Measurements from ENCODE around the gene GDPGP1. TPM values are rescaled to one million over a fixed set of nuclear protein-coding genes. Genes with fewer than 3 reads are reported as not detected.

GDPGP1 gene
- total and polyA plus RNA-seq, 2 of the 4 experiments (the other 2 are of a cell fraction): 2.3 to 4.1 TPM

DNA sequence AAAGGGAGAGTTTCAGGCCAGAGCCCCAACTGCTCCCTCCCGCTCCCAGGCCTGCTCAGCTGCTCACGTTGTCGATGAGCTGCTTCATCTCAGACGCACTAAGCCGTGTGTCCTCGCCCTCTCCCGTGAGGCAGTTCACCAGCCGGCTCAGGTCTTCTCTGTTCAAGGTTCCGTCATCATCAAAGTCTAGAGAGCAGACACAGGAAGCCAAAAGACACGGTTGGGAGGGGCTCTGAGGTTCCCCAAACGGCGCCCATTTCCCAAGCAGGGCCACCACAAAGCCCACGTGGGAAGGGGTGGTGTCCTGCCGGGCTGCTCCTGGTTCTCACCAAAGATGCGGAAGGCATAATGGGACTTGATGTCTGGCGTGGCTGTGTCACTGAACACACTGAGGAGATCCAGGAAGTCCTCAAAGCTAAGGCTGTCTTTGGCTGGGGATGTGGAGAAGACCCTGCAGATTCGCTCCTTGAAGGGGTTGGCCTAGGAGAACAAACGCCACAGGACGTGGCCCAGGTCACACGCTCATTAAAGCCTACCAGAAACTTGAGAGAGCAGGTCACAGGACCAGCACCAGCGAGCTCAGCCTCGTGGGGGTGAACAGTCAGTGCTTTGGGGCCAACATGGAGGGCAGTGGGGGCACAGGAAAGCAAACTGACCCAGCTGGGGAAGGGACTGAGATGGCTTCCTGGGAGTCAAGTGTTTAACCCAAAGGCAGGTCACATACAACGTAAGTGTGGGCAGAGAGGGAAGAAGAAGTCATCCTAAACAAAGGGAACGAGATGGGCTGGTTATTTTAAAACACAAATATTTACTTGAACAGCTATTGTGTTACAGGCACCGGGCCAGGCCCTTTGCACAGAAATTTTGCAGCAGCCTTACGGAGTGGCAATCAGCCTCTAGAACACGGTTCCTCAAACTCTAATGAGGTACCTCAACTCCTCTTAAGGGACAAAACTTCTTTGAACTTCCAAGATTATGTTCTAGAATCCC is 2.7 kb upstream of the GDPGP1 start:
- no peak overlapping the region for H3K4me3 ChIP-seq (ENCODE audit: insufficient read depth, low read depth, low read length)
- TF ChIP-seq CEBPB (IDR thresholded peaks at IDR 0.05; ENCODE audit: low read depth, low read length): no peak
- no peak for TF ChIP-seq SMC3 (IDR thresholded peaks at IDR 0.05; ENCODE audit: low read depth, low read length)
- no peak overlapping the region for H4K91ac ChIP-seq (ENCODE audit: insufficient read depth, low read depth, low read length)
- no peak overlapping the region for H3K56ac ChIP-seq (ENCODE audit: extremely low read depth, insufficient read depth, low read length)
- H4K5ac ChIP-seq (ENCODE audit: low read depth, low read length): no peak overlapping the region
- no peak overlapping the region for H3K18ac ChIP-seq (ENCODE audit: low read depth, low read length)
- no peak overlapping the region; the same call in 1 of the 2 replicates for H3K4me2 ChIP-seq (ENCODE audit: low read depth, low read length)
- peak overlapping the region; percentile 46 for H2AK9ac ChIP-seq (replicated peaks; ENCODE audit: low read depth, low read length, poor library complexity)
- peaks cover 18% of the 10 kb centered on the region for H3K9me1 ChIP-seq (ENCODE audit: insufficient read depth, low read length)
- H4K20me1 ChIP-seq (ENCODE audit: insufficient read depth, low read length): 0 out of 2 replicates have a peak, but pooled peaks cover 7% of the 10 kb centered on the region
- no peak overlapping the region for H2BK20ac ChIP-seq (ENCODE audit: low read depth, low read length)
- ATAC-seq (ENCODE audit: low read depth): no peak
- H3K9me3 ChIP-seq (ENCODE audit: control insufficient read depth, insufficient read depth, low read length): no peaks in the 10 kb centered on the region
- no peak overlapping the region for H2BK15ac ChIP-seq (ENCODE audit: low read depth, low read length)
- no peak overlapping the region for H3K27ac ChIP-seq (ENCODE audit: insufficient read depth, low read length)
- in situ Hi-C loops (cut with MboI; ENCODE audit: low sequenced_read_pairs): no loop called here
- H3K79me1 ChIP-seq (ENCODE audit: low read depth in 1 of 2, low read length in 2 of 2): peaks cover 19 to 45% of the 10 kb centered on the region in 2 experiments
- no TSS peak for BruUV-seq (replicated peaks)
- ChIA-PET CTCF (no interaction called here), POLR2A (ENCODE audit: unreplicated experiment) (interaction anchor here (0.6 kb wide), 1 partner anchor 39 kb away, joined by 12 read pairs; no protein-coding TSS in a partner anchor)
- no peak overlapping the region for H3K4ac ChIP-seq (ENCODE audit: low read depth, low read length)
- peaks cover 4% of the 10 kb centered on the region for H3K4me1 ChIP-seq (ENCODE audit: control insufficient read depth, insufficient read depth, low read length)
- no peak overlapping the region for H3K23ac ChIP-seq (ENCODE audit: low read depth, low read length)
- no peak overlapping the region for H3K9ac ChIP-seq (ENCODE audit: low read depth, low read length)
- no peak overlapping the region for H3K14ac ChIP-seq (replicated peaks; ENCODE audit: low read depth, low read length)
- H3K27me3 ChIP-seq (ENCODE audit: control insufficient read depth, insufficient read depth, low read length): no peaks in the 10 kb centered on the region
- no peak overlapping the region for H2BK120ac ChIP-seq (ENCODE audit: low read depth, low read length)
- H4K8ac ChIP-seq (ENCODE audit: low read depth in 2 of 2, low read length in 2 of 2): no peak overlapping the region
- no peak overlapping the region for H2BK5ac ChIP-seq (ENCODE audit: low read depth, low read length, poor library complexity, severe bottlenecking)
- no peak for DNase-seq
- dilution Hi-C loops (cut with HindIII; ENCODE audit: low sequenced_read_pairs, unreplicated experiment): no loop called here
- H2AFZ ChIP-seq (replicated peaks; ENCODE audit: low read length, poor library complexity): no peak overlapping the region
- intact Hi-C loops (cut with micrococcal nuclease): loop anchor here (5.0 kb wide), 1 partner anchor 339 kb away; the partner anchor contains the start of gene AP3S2
- H3K36me3 ChIP-seq (ENCODE audit: control insufficient read depth, insufficient read depth, low read length): peaks cover 42% of the 10 kb centered on the region
- 85% methylated on average over 15 of the region's 27 CpGs; no CpG with 5 or more reads in 1 of the 2 experiments for WGBS, 2 experiments (ENCODE audit: extremely low coverage in 2 of 2, insufficient read length in 1 of 2)
- no peak overlapping the region; the same call in 1 of the 2 replicates for H2AK5ac ChIP-seq (ENCODE audit: low read depth, low read length)
